Activated gamma-delta T cell (primary cell): Measurements from ENCODE around the gene ARHGAP10.
"Not testable (repeated sequence)": the region's sequence is repeated elsewhere in the genome, so short reads cannot be mapped to it uniquely, and the experiment has no call there.

Experiments used
- DNase-seq: peaks from one replicate; lab custom pipeline; 2025; lab: John Stamatoyannopoulos, UW

ARHGAP10 gene

GRCh38 chr4:147794314-147794680, 62.4 kb downstream of the ARHGAP10 start:
- no peak for DNase-seq

- no peak for DNase-seq
Measured at GRCh38 chr4:147794787-147795413, 63.0 kb downstream of the ARHGAP10 start.

GRCh38 chr4:147799057-147799456, 67.2 kb downstream of the ARHGAP10 start:
- DNase-seq = not testable (repeated sequence)

- DNase-seq = no peak
Measured at GRCh38 chr4:147799986-147800555, 68.2 kb downstream of the ARHGAP10 start.

- DNase-seq = no peak
Measured at GRCh38 chr4:147801820-147802219, 69.9 kb downstream of the ARHGAP10 start.

GRCh38 chr4:147802346-147802745, 70.5 kb downstream of the ARHGAP10 start:
- DNase-seq = no peak

- no peak for DNase-seq
Measured at GRCh38 chr4:147805946-147806345, 74.1 kb downstream of the ARHGAP10 start.

- DNase-seq = no peak
Measured at GRCh38 chr4:147808447-147808846, 76.6 kb downstream of the ARHGAP10 start.

- no peak for DNase-seq
Measured at GRCh38 chr4:147809211-147809610, 77.3 kb downstream of the ARHGAP10 start.

GRCh38 chr4:147811878-147812277, 80.0 kb downstream of the ARHGAP10 start:
- DNase-seq = no peak

- DNase-seq = no peak
Measured at GRCh38 chr4:147813109-147813773, 81.4 kb downstream of the ARHGAP10 start.

GRCh38 chr4:147813973-147814372, 82.1 kb downstream of the ARHGAP10 start:
- DNase-seq = no peak

- no peak for DNase-seq
Measured at GRCh38 chr4:147814376-147814775, 82.5 kb downstream of the ARHGAP10 start.

GRCh38 chr4:147815741-147816140, 83.9 kb downstream of the ARHGAP10 start:
- no peak for DNase-seq

- DNase-seq = no peak
Measured at GRCh38 chr4:147816382-147817254, 84.7 kb downstream of the ARHGAP10 start.

GRCh38 chr4:147820975-147821374, 89.1 kb downstream of the ARHGAP10 start:
- no peak for DNase-seq

GRCh38 chr4:147821555-147821954, 89.7 kb downstream of the ARHGAP10 start:
- no peak for DNase-seq

- no peak for DNase-seq
Measured at GRCh38 chr4:147822128-147822527, 90.2 kb downstream of the ARHGAP10 start.

GRCh38 chr4:147823130-147823529, 91.2 kb downstream of the ARHGAP10 start:
- no peak for DNase-seq

GRCh38 chr4:147824316-147824715, 92.4 kb downstream of the ARHGAP10 start:
- no peak for DNase-seq

- no peak for DNase-seq
Measured at GRCh38 chr4:147824884-147825283, 93.0 kb downstream of the ARHGAP10 start.
